Hippocampal formation (tissue), 2 donors: ENCODE data around the gene GRIN2A.
A peak's percentile ranks its signal among the peaks of the same experiment; 100 is the strongest.
"Not testable (repeated sequence)": the region's sequence is repeated elsewhere in the genome, so short reads cannot be mapped to it uniquely, and the experiment has no call there.

ENCODE experiments used
- DNase-seq, 2 donors: peaks; one replicate each; lab custom pipeline; 2025; lab: John Stamatoyannopoulos, UW

Gene GRIN2A

GRCh38 chr16:9917691-9918090 lies 264.5 kb downstream of the GRIN2A start:
- DNase-seq, result no peak

- no peak for DNase-seq
These were observed 268.5 kb downstream of the GRIN2A start for GRCh38 chr16:9913604-9914326.

DNA sequence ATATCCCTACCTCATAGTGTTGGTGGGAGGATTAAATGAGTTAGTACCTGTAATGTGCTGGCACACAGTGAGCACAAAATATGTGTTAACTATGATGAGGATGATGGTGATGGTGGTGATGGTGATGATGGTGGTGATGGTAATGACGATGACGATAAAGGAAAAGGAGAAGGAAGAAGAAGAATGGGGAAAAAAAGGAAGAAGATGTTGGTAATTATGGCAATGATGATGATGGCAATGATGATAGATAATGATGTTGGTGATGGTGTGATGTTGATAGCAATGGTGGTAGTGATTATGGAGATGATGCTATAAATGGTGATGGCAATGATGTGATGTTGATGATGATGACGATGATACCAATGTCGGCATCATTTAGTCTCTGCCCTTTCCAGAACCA lies 270.2 kb downstream of the GRIN2A start:
- DNase-seq, result no peak

GRCh38 chr16:9911231-9911630 lies 271.0 kb downstream of the GRIN2A start:
- no peak for DNase-seq

GRCh38 chr16:9909072-9909825 lies 273.0 kb downstream of the GRIN2A start:
- no peak for DNase-seq

DNA sequence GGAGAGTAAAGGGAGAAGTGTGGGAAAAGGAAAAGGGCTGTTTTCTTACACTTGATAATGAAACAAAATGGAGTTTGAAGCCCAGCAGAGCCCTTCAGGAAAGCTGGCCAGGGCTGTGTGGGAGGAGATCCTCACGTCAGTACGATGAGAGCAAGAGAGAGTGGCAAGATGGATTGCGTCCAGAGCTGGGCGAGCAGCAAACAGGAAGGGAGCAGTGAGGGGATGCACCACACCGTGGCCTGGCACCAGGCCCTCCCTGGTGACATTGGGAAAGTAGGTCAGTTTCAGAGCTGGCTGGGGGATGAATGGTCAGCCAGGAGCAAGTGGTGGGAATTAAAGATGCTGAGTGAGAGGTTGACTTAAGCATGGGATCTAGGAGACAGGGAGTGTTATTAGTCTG lies 273.6 kb downstream of the GRIN2A start:
- no peak for DNase-seq

- DNase-seq, result no peak
These were observed 274.5 kb downstream of the GRIN2A start for GRCh38 chr16:9907752-9908151.

DNA sequence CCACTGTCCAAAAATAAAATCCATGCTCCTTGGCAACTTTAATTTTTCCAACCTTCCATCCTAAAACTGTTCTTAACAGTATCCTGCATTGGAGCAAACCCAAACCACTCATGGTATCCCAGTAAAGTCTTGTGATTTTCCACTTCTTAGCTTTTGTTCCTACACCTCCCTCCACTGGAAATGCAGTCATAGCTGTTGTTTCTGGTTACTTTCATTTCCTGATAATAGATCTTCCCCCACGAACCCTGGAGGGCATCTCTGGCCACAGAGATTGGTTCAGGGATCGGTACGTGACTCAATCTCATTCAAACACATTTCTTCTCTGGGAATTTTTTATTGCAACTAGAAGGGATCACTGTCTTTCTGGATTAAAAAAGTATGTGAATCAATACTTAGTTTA lies 276.0 kb downstream of the GRIN2A start:
- no peak for DNase-seq

DNA sequence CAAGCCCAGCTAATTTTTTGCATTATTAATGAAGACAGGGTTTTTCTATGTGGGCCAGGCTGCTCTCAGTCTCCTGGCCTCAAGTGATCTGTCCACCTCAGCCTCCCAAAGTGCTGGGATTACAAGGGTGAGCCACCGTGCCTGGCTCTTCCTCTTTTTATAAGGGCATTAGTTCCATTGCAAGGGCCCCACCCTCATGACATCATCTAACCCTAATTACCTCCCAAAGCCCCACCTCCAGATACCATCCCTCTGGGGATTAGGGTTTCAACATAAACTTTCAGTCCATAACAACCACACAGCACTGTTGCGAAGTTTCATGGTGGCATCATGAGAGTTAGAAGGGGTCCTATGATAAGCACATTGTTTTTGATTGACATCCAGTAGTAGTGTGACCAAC lies 277.7 kb downstream of the GRIN2A start:
- no peak for DNase-seq

DNA sequence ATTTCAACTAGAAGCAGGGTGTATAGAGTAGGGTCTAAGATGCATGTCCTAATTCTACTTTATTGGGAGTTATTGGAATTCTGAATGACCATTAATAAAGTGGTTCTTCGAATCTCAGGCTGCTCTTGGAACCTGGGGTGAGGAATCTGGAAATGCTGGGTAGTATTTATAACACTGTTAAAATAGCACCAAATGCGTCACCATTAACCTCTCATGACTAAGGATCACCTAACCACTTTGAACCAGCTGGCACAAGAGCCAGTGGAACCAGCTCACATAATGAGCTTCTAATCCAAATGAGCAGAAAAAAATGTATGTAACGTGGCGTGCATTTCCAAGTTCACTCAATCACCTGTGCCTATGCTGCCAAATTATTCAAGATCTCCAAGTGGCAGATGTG lies 281.7 kb downstream of the GRIN2A start:
- DNase-seq, result no peak

DNA sequence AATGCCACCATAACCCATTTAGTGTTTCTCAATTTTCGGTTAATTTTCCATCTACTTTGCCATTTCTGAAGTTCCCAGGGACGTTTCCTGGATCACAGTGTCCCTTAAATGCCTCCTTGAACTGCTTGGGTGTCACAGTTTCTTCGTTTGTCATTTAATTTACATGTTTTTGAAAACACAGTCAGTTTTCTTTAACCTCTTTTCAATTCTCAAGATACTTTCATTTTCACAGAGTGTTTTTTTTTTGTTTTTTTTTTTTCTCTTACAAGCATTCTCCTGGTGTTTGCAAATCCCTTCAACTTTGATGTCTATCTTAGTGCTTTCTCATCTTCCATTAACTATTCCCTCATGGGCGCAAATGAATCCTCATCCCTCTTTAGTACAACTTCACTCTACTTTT lies 283.7 kb downstream of the GRIN2A start:
- no peak for DNase-seq

DNA sequence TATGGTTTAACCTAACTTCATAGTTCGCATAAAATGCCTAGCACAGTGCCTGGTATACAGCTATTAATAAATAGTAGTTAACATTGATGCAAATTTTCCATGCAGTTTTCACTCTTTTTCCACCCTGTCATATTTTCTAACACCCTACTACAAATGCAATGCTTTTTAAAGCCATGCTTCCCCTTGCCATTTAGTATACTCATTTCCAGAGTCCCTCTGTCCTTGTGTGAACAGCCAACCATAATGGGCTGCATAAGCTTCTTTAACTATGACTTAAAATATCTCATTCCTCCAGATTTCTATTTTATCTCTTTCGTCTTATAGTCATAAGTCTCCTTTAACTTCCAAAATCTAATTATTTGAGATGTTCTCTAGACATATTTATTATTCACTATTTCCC lies 284.1 kb downstream of the GRIN2A start:
- DNase-seq, result no peak

DNA sequence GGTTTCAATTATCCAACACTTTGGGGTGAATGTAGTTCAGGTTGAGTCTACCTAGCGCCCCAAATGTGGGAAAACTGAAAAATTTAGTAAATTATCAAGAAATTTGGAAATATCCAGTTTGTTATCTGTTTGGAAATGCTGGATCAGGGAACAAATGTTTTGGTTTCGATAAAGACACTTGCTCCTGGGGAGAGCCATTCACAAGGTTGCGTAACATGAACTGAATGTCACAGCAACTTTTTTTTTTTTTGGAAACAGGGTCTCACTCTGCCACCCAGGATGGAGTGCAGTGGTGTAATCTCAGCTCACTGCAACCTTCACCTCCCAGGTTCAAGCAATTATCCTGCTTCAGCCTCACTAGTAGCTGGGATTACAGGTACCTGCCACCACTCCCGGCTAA lies 286.4 kb downstream of the GRIN2A start:
- DNase-seq, result no peak

GRCh38 chr16:9885876-9886275 lies 296.4 kb downstream of the GRIN2A start:
- no peak for DNase-seq

GRCh38 chr16:9885467-9885866 lies 296.8 kb downstream of the GRIN2A start:
- DNase-seq, result peak in 1 of 2 donors; percentile 9

- not testable (repeated sequence) for DNase-seq
These were observed 306.2 kb downstream of the GRIN2A start for GRCh38 chr16:9875981-9876380.

GRCh38 chr16:9874219-9874618 lies 308.0 kb downstream of the GRIN2A start:
- DNase-seq, result no peak

DNA sequence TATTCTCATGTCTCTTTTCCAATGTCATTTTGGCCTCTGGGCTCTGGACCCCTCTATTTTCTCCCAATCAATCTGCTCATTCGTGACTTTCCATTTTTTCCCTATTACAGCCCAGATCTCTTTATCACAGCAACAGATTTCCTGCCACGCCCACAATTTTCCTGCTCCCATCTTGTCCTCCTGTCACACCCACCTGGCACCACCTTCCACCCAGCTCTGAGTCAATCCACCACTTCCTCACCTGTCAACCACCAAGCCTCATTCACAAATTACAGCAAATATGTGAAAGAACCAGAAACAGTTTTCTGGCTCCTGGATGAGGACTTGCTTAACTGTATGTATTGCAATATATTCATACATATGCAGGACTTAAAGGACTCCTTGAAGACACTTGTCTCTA lies 311.3 kb downstream of the GRIN2A start:
- no peak for DNase-seq

- DNase-seq, result no peak
These were observed 312.5 kb downstream of the GRIN2A start for GRCh38 chr16:9869776-9870175.

- no peak for DNase-seq
These were observed 313.6 kb downstream of the GRIN2A start for GRCh38 chr16:9868606-9869149.

GRCh38 chr16:9867176-9867575 lies 315.1 kb downstream of the GRIN2A start:
- no peak for DNase-seq

- no peak for DNase-seq
These were observed 317.8 kb downstream of the GRIN2A start for GRCh38 chr16:9864461-9864860.

GRCh38 chr16:9862327-9862726 lies 319.9 kb downstream of the GRIN2A start:
- no peak for DNase-seq
